Liver (tissue), 9 donors: Measurements from ENCODE around the gene PTK7. TPM values are rescaled to one million over a fixed set of nuclear protein-coding genes. Genes with fewer than 3 reads are reported as not detected.

Experiments used
- DNase-seq: peaks from one replicate; pipeline ENCODE4 v3.0.0-alpha.2; 2017; ENCODE audit warnings: low spot score
- H3K27ac ChIP-seq, 2 donors: one replicate each; pipeline ENCODE4 v1.7.0; 2013; ENCODE audit warnings: inconsistent platforms in 2 of 2, low read length in 2 of 2, control low read depth in 1 of 2, low read depth in 1 of 2, mild to moderate bottlenecking in 1 of 2
- H3K27me3 ChIP-seq, 4 donors: one replicate each; pipeline versions ENCODE4 v1.6.1 to v1.7.0; 2013; ENCODE audit warnings: low read length in 3 of 4, inconsistent platforms in 1 of 4, mild to moderate bottlenecking in 1 of 4, moderate library complexity in 1 of 4; ENCODE audit not compliant: control insufficient read depth in 4 of 4, insufficient read depth in 4 of 4
- H3K36me3 ChIP-seq, 4 donors: one replicate each; pipeline versions ENCODE4 v1.6.1 to v1.7.0; 2013; ENCODE audit warnings: low read length in 3 of 4, mild to moderate bottlenecking in 3 of 4, low read depth in 1 of 4, moderate library complexity in 1 of 4; ENCODE audit not compliant: control insufficient read depth in 4 of 4, insufficient read depth in 3 of 4
- H3K4me1 ChIP-seq, 4 donors: one replicate each; pipeline versions ENCODE4 v1.6.1 to v1.7.0; 2013; ENCODE audit warnings: low read length in 3 of 4, mild to moderate bottlenecking in 3 of 4, moderate library complexity in 1 of 4; ENCODE audit not compliant: control insufficient read depth in 4 of 4, insufficient read depth in 4 of 4
- H3K4me3 ChIP-seq, 3 donors: one replicate each; pipeline versions ENCODE4 v1.6.1 to v1.7.0; 2013; ENCODE audit warnings: low read length in 3 of 3, control low read depth in 1 of 3, low read depth in 1 of 3, mild to moderate bottlenecking in 1 of 3
- H3K9ac ChIP-seq, 2 donors: one replicate each; pipeline ENCODE4 v1.7.0; 2013; ENCODE audit warnings: low read length in 2 of 2, mild to moderate bottlenecking in 2 of 2, moderate library complexity in 2 of 2, control low read depth in 1 of 2, low read depth in 1 of 2
- H3K9me3 ChIP-seq, 4 donors: one replicate each; pipeline versions ENCODE4 v1.6.1 to v1.7.0; 2013; ENCODE audit warnings: low read length in 3 of 4; ENCODE audit not compliant: control insufficient read depth in 4 of 4
- EGR1 ChIP-seq, 2 donors: IDR thresholded peaks; 2 replicates each; pipeline ENCODE4 v1.6.1; 2016 to 2018; ENCODE audit warnings: antibody characterized with exemption in 2 of 2, low read depth in 2 of 2
- FOXA1 ChIP-seq: IDR thresholded peaks from 2 replicates; pipeline ENCODE4 v1.6.1; 2016; ENCODE audit warnings: antibody characterized with exemption
- FOXA2 ChIP-seq: IDR thresholded peaks from 2 replicates; pipeline ENCODE4 v1.6.1; 2016; ENCODE audit warnings: antibody characterized with exemption
- GABPA ChIP-seq, 2 donors: IDR thresholded peaks in 1 of 2; conservative IDR thresholded peaks in 1 of 2; 2 replicates each; pipeline ENCODE4 v1.6.1; 2016; ENCODE audit warnings: antibody characterized with exemption in 2 of 2, mild to moderate bottlenecking in 1 of 2, moderate library complexity in 1 of 2
- HNF4A ChIP-seq, 2 donors: conservative IDR thresholded peaks; 2 replicates each; pipeline ENCODE4 v1.6.1; 2016; ENCODE audit warnings: antibody characterized with exemption in 2 of 2, mild to moderate bottlenecking in 2 of 2
- HNF4G ChIP-seq: IDR thresholded peaks from 2 replicates; pipeline ENCODE4 v1.6.1; 2016; ENCODE audit warnings: antibody characterized with exemption
- JUND ChIP-seq, 2 donors: IDR thresholded peaks; 2 replicates each; pipeline ENCODE4 v1.6.1; 2016; ENCODE audit warnings: antibody characterized with exemption in 2 of 2
- NR2F2 ChIP-seq: IDR thresholded peaks from 2 replicates; pipeline ENCODE4 v1.6.1; 2016; ENCODE audit warnings: antibody characterized with exemption
- RAD21 ChIP-seq, 2 donors: IDR thresholded peaks; 2 replicates each; pipeline ENCODE4 v1.6.1; 2016; ENCODE audit warnings: antibody characterized with exemption in 2 of 2, mild to moderate bottlenecking in 2 of 2
- RXRA ChIP-seq, 2 donors: IDR thresholded peaks; 2 replicates each; pipeline ENCODE4 v1.6.1; 2017 to 2018; ENCODE audit warnings: antibody characterized with exemption in 2 of 2, mild to moderate bottlenecking in 1 of 2
- SP1 ChIP-seq: IDR thresholded peaks from 2 replicates; pipeline ENCODE4 v1.6.1; 2018; ENCODE audit warnings: antibody characterized with exemption, mild to moderate bottlenecking
- TAF1 ChIP-seq: conservative IDR thresholded peaks from 2 replicates; pipeline ENCODE4 v1.6.1; 2016; ENCODE audit warnings: antibody characterized with exemption, mild to moderate bottlenecking
- YY1 ChIP-seq: IDR thresholded peaks from 2 replicates; pipeline ENCODE4 v1.6.1; 2016; ENCODE audit warnings: antibody characterized with exemption, mild to moderate bottlenecking
- WGBS: extraction: QIAGEN DNeasy Blood & Tissue Kit; methylation state at CpG from one replicate; pipeline ENCODE4 v1.1.7; 2013; 5-methylcytosine and 5-hydroxymethylcytosine counted together
- polyA plus RNA-seq, 2 donors: library from polyadenylated mRNA; stranded (reverse) in 1 of 2; unstranded in 1 of 2; fragments of 200-250 nt in 1 of 2; fragments of >200 nt in 1 of 2; fragmentation: Nextera tagmentation in 1 of 2; extraction: Ambion mirVana in 1 of 2; gene quantifications; one replicate each; pipeline versions ENCODE4 v1.2.1 to v1.2.3, GENCODE V29; 2013 to 2015
- total RNA-seq, 2 donors: library from RNA; depleted of rRNA; stranded (reverse); fragments of >200 nt; gene quantifications; one replicate each; pipeline ENCODE4 v1.2.3, GENCODE V29; 2014
- TF ChIP-seq, protein P1 (sequence below): IDR thresholded peaks from 2 replicates; pipeline ENCODE4 v1.6.1; 2016; ENCODE audit warnings: antibody characterized with exemption, mild to moderate bottlenecking
- TF ChIP-seq, protein P2 (sequence below): IDR thresholded peaks from 2 replicates; pipeline ENCODE4 v1.6.1; 2016; ENCODE audit warnings: antibody characterized with exemption
- TF ChIP-seq, protein P3 (sequence below): IDR thresholded peaks from 2 replicates; pipeline ENCODE4 v1.6.1; 2016; ENCODE audit warnings: antibody characterized with exemption
- TF ChIP-seq, protein P4 (sequence below): fragments of 150-350 bp; IDR thresholded peaks from 2 replicates; pipeline ENCODE4 v1.5.1; 2017; ENCODE audit warnings: improper control_type of control experiment, low read depth, low read length; ENCODE audit not compliant: missing input control
- donor health status: healthy.
- donor health status: healthy.
- donor health status: healthy.
- donor health status: healthy.
- donor health status: healthy.

PTK7 gene
- total and polyA plus RNA-seq, 4 donors = 0.67 to 10.5 (median 1.3) TPM

DNA sequence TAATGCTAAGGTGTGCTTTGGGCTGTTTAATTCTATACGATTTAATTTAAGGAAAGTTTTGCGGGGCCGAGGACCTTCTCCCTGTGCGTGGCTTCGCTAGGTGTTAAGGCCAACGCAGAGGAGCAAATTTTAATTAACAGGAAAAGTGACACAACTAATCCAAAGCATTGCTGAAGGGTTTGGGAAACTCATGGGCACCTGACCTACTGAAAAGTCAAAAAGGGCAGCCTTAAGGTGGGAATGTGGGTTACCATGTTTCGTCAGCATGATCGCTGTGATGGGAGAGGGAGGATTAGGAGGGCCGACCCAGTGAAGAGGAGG is 105.5 kb downstream of the PTK7 start:
- Histone ChIP-seq H3K4me1 (peaks cover 0 to 18% (median 17%) of the 10 kb centered on the region in 4 donors), H3K4me3 (peak overlapping the region; percentile 73 to 89 (median 86)), H3K9me3 (no peaks in the 10 kb centered on the region), H3K27ac (peak overlapping the region; percentile 57 to 71), H3K27me3 (no peaks in the 10 kb centered on the region), H3K36me3 (peaks cover 17 to 38% (median 22%) of the 10 kb centered on the region in 4 donors), H3K9ac (peak overlapping the region; percentile 61 to 63)
- 51% methylated on average over 9 of the region's 9 CpGs for WGBS
- no peak for TF ChIP-seq NR2F2
- DNase-seq = no peak

DNA sequence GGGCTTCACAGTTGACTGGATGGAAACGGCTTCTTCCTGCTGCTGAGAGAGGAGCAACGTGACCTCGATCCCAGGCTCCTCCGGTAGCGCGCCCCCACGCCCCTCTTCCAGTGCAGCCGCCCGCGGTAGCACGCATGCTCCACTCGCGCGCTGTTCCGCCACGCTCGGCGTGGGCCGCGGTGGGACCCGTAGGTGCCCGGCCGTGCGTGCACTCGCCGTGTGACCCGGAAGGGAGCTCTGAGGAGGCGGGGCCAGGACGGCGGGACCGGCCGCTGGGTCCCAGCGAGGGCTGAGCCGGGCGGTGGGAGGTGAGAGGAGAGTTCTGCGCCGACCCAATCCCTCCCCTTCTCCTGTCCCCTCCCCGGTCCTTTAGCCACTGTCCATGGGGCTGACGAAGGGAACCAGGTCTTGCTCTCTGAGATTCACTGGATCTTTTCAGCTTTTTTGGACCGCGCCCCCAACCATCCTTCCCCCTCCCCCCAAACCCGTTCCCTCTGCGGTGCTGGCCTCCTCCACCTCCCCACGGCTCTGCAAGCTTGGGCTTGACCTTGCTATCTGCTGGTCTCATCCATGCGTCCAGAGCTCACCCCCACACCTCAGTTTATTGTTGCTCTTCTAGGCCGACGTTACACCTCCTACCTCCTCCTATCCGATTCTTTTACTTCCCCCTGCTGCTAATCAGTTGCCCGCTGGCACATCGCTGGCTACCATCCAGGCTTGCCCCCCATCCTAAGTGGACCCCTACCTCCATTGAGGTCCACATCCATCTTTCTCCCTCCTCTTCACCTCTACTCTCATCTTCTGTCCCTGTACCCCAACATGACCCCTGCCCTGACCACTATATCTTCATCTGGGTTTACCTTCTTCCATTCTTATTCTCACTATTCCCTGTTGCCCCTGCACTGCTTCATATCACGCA is 106.1 kb downstream of the PTK7 start, which contains the start of gene CUL9:
Gene CUL9 (plus strand): TSS at position 255 of the 919 bp plus-strand sequence. CDS start 2,115 bp downstream, outside the sequence.
- Histone ChIP-seq H3K4me3 (peak within 1 kb of the TSS; percentile 73 to 89 (median 86)), H3K9ac (peak within 1 kb of the TSS; percentile 61 to 63), H3K27ac (peak within 1 kb of the TSS; percentile 57 to 71), H3K4me1 (peaks cover 0 to 18% (median 17%) of the 10 kb centered on the region in 4 donors), H3K27me3 (no peaks in the 10 kb centered on the region), H3K36me3 (peaks cover 14 to 41% (median 21%) of the 10 kb centered on the region in 4 donors), H3K9me3 (no peaks in the 10 kb centered on the region)
- 1% methylated on average over 51 of the region's 51 CpGs for WGBS
- peak; percentile 78 for DNase-seq
- TF ChIP-seq TAF1 (no peak), RXRA (IDR thresholded peaks at IDR 0.05) (peak; percentile 68 to 83), YY1 (peak; percentile 29), HNF4G (no peak), RAD21 (IDR thresholded peaks at IDR 0.05) (peak in 1 of 2 donors; percentile 37), JUND (IDR thresholded peaks at IDR 0.05) (no peak), NR2F2 (no peak), HNF4A (conservative IDR thresholded peaks at IDR 0.05) (no peak), GABPA (IDR thresholded peaks at IDR 0.05 in 1 of 2, conservative IDR thresholded peaks at IDR 0.05 in 1 of 2) (peak in 1 of 2 donors; percentile 86), SP1 (peak; percentile 50), EGR1 (IDR thresholded peaks at IDR 0.05; ENCODE audit: low read depth in 2 of 2) (no peak), FOXA2 (no peak), FOXA1 (peak; percentile 51)
- TF ChIP-seq, protein P1, sequence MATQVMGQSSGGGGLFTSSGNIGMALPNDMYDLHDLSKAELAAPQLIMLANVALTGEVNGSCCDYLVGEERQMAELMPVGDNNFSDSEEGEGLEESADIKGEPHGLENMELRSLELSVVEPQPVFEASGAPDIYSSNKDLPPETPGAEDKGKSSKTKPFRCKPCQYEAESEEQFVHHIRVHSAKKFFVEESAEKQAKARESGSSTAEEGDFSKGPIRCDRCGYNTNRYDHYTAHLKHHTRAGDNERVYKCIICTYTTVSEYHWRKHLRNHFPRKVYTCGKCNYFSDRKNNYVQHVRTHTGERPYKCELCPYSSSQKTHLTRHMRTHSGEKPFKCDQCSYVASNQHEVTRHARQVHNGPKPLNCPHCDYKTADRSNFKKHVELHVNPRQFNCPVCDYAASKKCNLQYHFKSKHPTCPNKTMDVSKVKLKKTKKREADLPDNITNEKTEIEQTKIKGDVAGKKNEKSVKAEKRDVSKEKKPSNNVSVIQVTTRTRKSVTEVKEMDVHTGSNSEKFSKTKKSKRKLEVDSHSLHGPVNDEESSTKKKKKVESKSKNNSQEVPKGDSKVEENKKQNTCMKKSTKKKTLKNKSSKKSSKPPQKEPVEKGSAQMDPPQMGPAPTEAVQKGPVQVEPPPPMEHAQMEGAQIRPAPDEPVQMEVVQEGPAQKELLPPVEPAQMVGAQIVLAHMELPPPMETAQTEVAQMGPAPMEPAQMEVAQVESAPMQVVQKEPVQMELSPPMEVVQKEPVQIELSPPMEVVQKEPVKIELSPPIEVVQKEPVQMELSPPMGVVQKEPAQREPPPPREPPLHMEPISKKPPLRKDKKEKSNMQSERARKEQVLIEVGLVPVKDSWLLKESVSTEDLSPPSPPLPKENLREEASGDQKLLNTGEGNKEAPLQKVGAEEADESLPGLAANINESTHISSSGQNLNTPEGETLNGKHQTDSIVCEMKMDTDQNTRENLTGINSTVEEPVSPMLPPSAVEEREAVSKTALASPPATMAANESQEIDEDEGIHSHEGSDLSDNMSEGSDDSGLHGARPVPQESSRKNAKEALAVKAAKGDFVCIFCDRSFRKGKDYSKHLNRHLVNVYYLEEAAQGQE = peak; percentile 22
- TF ChIP-seq, protein P2, sequence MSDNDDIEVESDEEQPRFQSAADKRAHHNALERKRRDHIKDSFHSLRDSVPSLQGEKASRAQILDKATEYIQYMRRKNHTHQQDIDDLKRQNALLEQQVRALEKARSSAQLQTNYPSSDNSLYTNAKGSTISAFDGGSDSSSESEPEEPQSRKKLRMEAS = no peak
- TF ChIP-seq, protein P3, sequence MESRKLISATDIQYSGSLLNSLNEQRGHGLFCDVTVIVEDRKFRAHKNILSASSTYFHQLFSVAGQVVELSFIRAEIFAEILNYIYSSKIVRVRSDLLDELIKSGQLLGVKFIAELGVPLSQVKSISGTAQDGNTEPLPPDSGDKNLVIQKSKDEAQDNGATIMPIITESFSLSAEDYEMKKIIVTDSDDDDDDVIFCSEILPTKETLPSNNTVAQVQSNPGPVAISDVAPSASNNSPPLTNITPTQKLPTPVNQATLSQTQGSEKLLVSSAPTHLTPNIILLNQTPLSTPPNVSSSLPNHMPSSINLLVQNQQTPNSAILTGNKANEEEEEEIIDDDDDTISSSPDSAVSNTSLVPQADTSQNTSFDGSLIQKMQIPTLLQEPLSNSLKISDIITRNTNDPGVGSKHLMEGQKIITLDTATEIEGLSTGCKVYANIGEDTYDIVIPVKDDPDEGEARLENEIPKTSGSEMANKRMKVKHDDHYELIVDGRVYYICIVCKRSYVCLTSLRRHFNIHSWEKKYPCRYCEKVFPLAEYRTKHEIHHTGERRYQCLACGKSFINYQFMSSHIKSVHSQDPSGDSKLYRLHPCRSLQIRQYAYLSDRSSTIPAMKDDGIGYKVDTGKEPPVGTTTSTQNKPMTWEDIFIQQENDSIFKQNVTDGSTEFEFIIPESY = peak; percentile 51
- TF ChIP-seq, protein P4, sequence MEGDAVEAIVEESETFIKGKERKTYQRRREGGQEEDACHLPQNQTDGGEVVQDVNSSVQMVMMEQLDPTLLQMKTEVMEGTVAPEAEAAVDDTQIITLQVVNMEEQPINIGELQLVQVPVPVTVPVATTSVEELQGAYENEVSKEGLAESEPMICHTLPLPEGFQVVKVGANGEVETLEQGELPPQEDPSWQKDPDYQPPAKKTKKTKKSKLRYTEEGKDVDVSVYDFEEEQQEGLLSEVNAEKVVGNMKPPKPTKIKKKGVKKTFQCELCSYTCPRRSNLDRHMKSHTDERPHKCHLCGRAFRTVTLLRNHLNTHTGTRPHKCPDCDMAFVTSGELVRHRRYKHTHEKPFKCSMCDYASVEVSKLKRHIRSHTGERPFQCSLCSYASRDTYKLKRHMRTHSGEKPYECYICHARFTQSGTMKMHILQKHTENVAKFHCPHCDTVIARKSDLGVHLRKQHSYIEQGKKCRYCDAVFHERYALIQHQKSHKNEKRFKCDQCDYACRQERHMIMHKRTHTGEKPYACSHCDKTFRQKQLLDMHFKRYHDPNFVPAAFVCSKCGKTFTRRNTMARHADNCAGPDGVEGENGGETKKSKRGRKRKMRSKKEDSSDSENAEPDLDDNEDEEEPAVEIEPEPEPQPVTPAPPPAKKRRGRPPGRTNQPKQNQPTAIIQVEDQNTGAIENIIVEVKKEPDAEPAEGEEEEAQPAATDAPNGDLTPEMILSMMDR = no peak
